Subcutaneous abdominal adipose tissue (tissue), 5 donors: ENCODE measurements around the gene FAM114A1.

Source experiments
- H3K27ac ChIP-seq: one replicate; pipeline ENCODE4 v1.7.0; 2013; ENCODE audit warnings: low read depth, mild to moderate bottlenecking, inconsistent platforms, low read length, moderate library complexity
- H3K27me3 ChIP-seq, 5 donors: one replicate each; pipeline ENCODE4 v1.7.0; 2013; ENCODE audit warnings: low read length in 5 of 5, inconsistent platforms in 1 of 5; ENCODE audit not compliant: control insufficient read depth in 5 of 5, insufficient read depth in 4 of 5
- H3K36me3 ChIP-seq, 5 donors: one replicate each; pipeline ENCODE4 v1.7.0; 2013; ENCODE audit warnings: low read length in 5 of 5; ENCODE audit not compliant: control insufficient read depth in 5 of 5, insufficient read depth in 5 of 5
- H3K4me1 ChIP-seq, 5 donors: one replicate each; pipeline ENCODE4 v1.7.0; 2013; ENCODE audit warnings: low read length in 5 of 5, mild to moderate bottlenecking in 3 of 5, moderate library complexity in 1 of 5; ENCODE audit not compliant: control insufficient read depth in 5 of 5, insufficient read depth in 5 of 5
- H3K4me3 ChIP-seq, 5 donors: one replicate each; pipeline ENCODE4 v1.7.0; 2013; ENCODE audit warnings: low read length in 5 of 5, low read depth in 1 of 5
- H3K9ac ChIP-seq, 5 donors: one replicate each; pipeline ENCODE4 v1.7.0; 2013; ENCODE audit warnings: low read length in 5 of 5, mild to moderate bottlenecking in 4 of 5, moderate library complexity in 3 of 5
- H3K9me3 ChIP-seq, 5 donors: one replicate each; pipeline ENCODE4 v1.7.0; 2013; ENCODE audit warnings: low read length in 5 of 5; ENCODE audit not compliant: control insufficient read depth in 5 of 5
- donor health status: healthy.
- donor health status: healthy.
- donor health status: healthy.
- donor health status: healthy.
- donor health status: healthy.

FAM114A1 gene

DNA sequence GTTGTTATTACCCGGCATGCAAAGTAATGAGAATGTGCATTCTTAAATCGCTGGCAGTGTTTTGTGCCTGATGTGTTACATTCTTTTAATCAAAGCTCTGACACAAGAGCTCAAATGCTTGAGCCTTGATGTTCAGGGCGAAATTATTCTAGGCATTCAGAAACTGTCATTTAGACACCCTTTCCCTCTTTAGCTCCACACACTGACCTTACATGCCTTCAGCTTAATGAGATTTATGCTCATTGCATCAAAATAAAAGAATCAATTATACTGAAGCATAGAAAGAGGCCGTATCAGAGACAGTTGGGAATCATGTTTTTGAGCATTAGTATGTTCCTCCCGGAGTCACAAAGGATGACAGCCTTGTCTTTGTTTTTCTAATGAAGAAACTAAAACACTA, 56.7 kb downstream of the FAM114A1 start:
- H3K36me3 ChIP-seq, result peaks cover 25 to 79% (median 73%) of the 10 kb centered on the region in 5 donors
- no peak overlapping the region for H3K27ac ChIP-seq
- H3K4me3 ChIP-seq, result no peak overlapping the region
- H3K9me3 ChIP-seq, result no peaks in the 10 kb centered on the region
- H3K4me1 ChIP-seq, result no peaks in the 10 kb centered on the region
- H3K27me3 ChIP-seq, result no peaks in the 10 kb centered on the region
- H3K9ac ChIP-seq, result no peak overlapping the region

DNA sequence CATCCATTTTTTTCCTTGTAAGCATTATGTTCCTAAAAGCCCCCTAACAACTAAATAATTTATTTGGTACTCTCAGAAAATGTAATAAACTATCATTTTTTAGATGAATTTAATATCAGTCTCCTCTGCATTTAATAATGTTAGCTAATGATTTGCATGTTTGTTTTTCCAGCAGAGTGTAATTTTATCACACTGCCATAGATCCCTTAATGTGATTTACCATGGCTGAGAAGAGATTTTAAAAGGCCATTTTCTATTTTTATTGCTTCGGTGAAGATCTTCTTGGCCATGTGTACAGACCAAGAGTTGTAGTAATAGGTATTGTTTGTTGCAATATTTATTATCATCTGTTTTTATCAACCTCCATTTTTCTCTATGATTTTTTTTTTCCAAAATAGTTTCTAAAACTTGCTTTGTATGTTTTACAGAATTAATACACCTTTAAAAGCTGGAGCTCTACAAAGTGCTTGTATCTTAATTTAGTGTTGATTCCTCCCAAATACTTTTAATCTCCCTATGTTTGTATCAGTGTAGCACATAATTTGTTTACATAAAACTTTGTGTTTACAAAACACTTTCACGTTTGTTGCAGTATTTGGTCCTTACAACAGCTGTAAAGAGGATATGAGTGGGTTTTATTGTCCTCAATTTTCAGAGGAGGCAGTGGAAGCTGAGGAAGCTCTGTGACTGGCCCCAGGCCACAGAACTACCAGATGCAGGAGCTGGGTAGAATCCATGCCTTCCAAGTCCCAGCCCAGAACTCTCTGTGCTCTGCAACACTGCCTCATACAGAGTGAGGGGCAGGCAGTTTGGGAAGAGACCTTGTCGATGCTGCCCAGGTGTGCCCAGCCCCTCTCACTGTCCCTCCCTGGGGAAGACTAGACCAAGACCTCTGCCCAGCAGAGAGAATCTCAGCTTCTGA, 58.1 kb downstream of the FAM114A1 start:
- Histone ChIP-seq H3K4me1 (no peaks in the 10 kb centered on the region), H3K9me3 (no peaks in the 10 kb centered on the region), H3K9ac (no peak overlapping the region), H3K27me3 (no peaks in the 10 kb centered on the region), H3K4me3 (no peak overlapping the region), H3K27ac (no peak overlapping the region), H3K36me3 (peaks cover 25 to 82% (median 73%) of the 10 kb centered on the region in 5 donors)

GRCh38 chr4:38926896-38927295, 59.3 kb downstream of the FAM114A1 start:
- Histone ChIP-seq H3K4me3 (no peak overlapping the region), H3K9ac (no peak overlapping the region), H3K27ac (no peak overlapping the region), H3K9me3 (no peaks in the 10 kb centered on the region), H3K36me3 (peaks cover 25 to 86% (median 76%) of the 10 kb centered on the region in 5 donors), H3K27me3 (no peaks in the 10 kb centered on the region), H3K4me1 (no peaks in the 10 kb centered on the region)

- Histone ChIP-seq H3K4me3 (no peak overlapping the region), H3K36me3 (peaks cover 26 to 88% (median 78%) of the 10 kb centered on the region in 5 donors), H3K27me3 (no peaks in the 10 kb centered on the region), H3K4me1 (no peaks in the 10 kb centered on the region), H3K9me3 (no peaks in the 10 kb centered on the region), H3K9ac (no peak overlapping the region), H3K27ac (no peak overlapping the region)
These were observed 61.0 kb downstream of the FAM114A1 start for GRCh38 chr4:38928568-38928967.

DNA sequence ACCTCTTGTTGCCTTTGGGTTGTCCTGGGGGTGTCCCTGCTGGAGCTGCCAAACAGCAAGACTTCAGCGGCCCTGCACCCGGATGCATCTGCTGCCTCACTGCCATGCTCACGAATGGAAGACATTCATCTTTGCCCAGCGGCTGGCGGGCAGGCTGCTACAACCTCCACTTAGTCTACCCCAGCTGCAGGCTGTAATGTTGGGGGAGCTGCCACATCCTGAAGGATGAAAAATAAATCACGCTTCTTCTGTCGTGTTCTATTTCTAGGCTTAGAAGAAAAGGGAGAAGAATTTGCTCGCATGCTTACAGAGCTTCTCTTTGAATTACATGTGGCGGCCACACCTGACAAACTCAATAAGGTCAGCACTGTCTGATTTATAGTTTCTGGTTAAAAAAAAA, 61.4 kb downstream of the FAM114A1 start:
- no peak overlapping the region for H3K27ac ChIP-seq
- H3K9me3 ChIP-seq, result no peaks in the 10 kb centered on the region
- H3K4me3 ChIP-seq, result no peak overlapping the region
- no peaks in the 10 kb centered on the region for H3K27me3 ChIP-seq
- H3K36me3 ChIP-seq, result peaks cover 26 to 88% (median 78%) of the 10 kb centered on the region in 5 donors
- H3K4me1 ChIP-seq, result no peaks in the 10 kb centered on the region
- H3K9ac ChIP-seq, result no peak overlapping the region

GRCh38 chr4:38930204-38930603, 62.6 kb downstream of the FAM114A1 start:
- Histone ChIP-seq H3K36me3 (peaks cover 22 to 87% (median 75%) of the 10 kb centered on the region in 5 donors), H3K4me3 (no peak overlapping the region), H3K4me1 (no peaks in the 10 kb centered on the region), H3K9ac (no peak overlapping the region), H3K27ac (no peak overlapping the region), H3K9me3 (no peaks in the 10 kb centered on the region), H3K27me3 (no peaks in the 10 kb centered on the region)

DNA sequence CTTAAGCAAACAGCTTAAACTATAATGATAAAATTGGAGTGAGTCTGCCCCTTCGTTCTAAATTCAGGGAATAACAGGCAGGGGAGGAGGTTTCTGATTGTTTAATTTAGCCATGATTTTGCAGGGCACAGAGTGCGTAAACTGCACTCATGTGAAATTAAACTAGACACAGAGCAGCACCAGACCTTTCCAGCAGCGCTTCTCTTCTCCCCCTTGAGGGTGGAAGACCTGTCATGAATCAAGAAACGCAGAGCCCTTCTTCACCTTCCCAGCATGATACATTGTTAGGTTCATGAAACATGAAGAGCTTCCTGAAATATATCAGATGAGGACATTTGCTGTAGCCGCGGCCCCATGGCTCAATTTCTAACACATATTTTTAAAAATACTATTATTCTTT, 63.1 kb downstream of the FAM114A1 start:
- peaks cover 27 to 90% (median 81%) of the 10 kb centered on the region in 5 donors for H3K36me3 ChIP-seq
- H3K4me1 ChIP-seq, result no peaks in the 10 kb centered on the region
- H3K9ac ChIP-seq, result no peak overlapping the region
- H3K27ac ChIP-seq, result no peak overlapping the region
- H3K4me3 ChIP-seq, result no peak overlapping the region
- H3K9me3 ChIP-seq, result no peaks in the 10 kb centered on the region
- H3K27me3 ChIP-seq, result no peaks in the 10 kb centered on the region

GRCh38 chr4:38931125-38931524, 63.5 kb downstream of the FAM114A1 start:
- no peaks in the 10 kb centered on the region for H3K9me3 ChIP-seq
- no peak overlapping the region for H3K27ac ChIP-seq
- H3K27me3 ChIP-seq, result no peaks in the 10 kb centered on the region
- peaks cover 29 to 89% (median 78%) of the 10 kb centered on the region in 5 donors for H3K36me3 ChIP-seq
- H3K4me1 ChIP-seq, result no peaks in the 10 kb centered on the region
- H3K4me3 ChIP-seq, result no peak overlapping the region
- no peak overlapping the region for H3K9ac ChIP-seq

GRCh38 chr4:38935391-38936073, 67.9 kb downstream of the FAM114A1 start:
- Histone ChIP-seq H3K27me3 (no peaks in the 10 kb centered on the region), H3K27ac (no peak overlapping the region), H3K36me3 (peaks cover 45 to 84% (median 76%) of the 10 kb centered on the region in 5 donors), H3K4me3 (no peak overlapping the region), H3K4me1 (no peaks in the 10 kb centered on the region), H3K9me3 (no peaks in the 10 kb centered on the region), H3K9ac (no peak overlapping the region)

DNA sequence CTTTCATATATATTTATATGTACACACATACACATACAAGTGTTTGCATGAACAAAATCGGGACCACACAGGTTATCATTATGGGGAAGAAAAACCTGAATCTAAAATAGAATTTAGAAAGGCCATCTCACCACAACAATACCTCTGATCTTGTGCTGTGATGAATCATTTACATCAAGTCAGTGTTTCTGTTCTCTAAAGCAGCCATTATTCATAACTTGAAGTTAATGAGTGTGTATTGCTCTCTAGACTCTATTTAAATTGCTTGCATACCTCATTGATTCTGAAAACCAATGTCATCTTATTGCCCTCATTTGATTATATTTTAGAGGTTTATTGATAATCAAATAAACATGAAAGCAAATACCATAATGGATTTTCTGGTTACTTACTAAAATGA, 71.6 kb downstream of the FAM114A1 start:
- peaks cover 34 to 76% (median 61%) of the 10 kb centered on the region in 5 donors for H3K36me3 ChIP-seq
- H3K27ac ChIP-seq, result no peak overlapping the region
- no peak overlapping the region for H3K9ac ChIP-seq
- H3K4me3 ChIP-seq, result no peak overlapping the region
- H3K9me3 ChIP-seq, result no peaks in the 10 kb centered on the region
- H3K4me1 ChIP-seq, result peaks cover 0 to 10% (median 0%) of the 10 kb centered on the region in 5 donors
- H3K27me3 ChIP-seq, result no peaks in the 10 kb centered on the region
